Stimulated activated CD4-positive, alpha-beta T cell treated with anti-CD3 and anti-CD28 coated beads, Interleukin-12 subunit alpha, Interleukin-12 subunit beta, amount 100 ng/mL, for 24 hours (primary cell): ENCODE data around the gene BLVRA.
"Not testable (repeated sequence)": the region's sequence is repeated elsewhere in the genome, so short reads cannot be mapped to it uniquely, and the experiment has no call there.

Experiments used
- DNase-seq, 2 experiments: peaks; one replicate each; pipeline ENCODE4 v3.0.0-alpha.2; 2020; ENCODE audit warnings: low read depth in 2 of 2

BLVRA gene

GRCh38 chr7:43808410-43808809 is 49.9 kb downstream of the BLVRA start:
- DNase-seq = no peak

- peak in 1 of 2 experiments; percentile 45 for DNase-seq
Observed at GRCh38 chr7:43810195-43810941, 51.9 kb downstream of the BLVRA start.

GRCh38 chr7:43815373-43815772 is 56.9 kb downstream of the BLVRA start:
- DNase-seq = no peak

- not testable (repeated sequence) for DNase-seq
Observed at GRCh38 chr7:43816046-43816797, 57.7 kb downstream of the BLVRA start.

GRCh38 chr7:43823425-43823824 is 64.9 kb downstream of the BLVRA start:
- DNase-seq = not testable (repeated sequence)

GRCh38 chr7:43823941-43824340 is 65.5 kb downstream of the BLVRA start:
- no peak for DNase-seq

- not testable (repeated sequence) for DNase-seq
Observed at GRCh38 chr7:43824513-43824912, 66.0 kb downstream of the BLVRA start.

- DNase-seq = no peak
Observed at GRCh38 chr7:43824963-43825362, 66.5 kb downstream of the BLVRA start.

- DNase-seq = no peak
Observed at GRCh38 chr7:43825391-43825808, 66.9 kb downstream of the BLVRA start.

- DNase-seq = not testable (repeated sequence)
Observed at GRCh38 chr7:43830917-43831316, 72.4 kb downstream of the BLVRA start.

- DNase-seq = peak; percentile 19 to 21
Observed at GRCh38 chr7:43834463-43835251, 76.2 kb downstream of the BLVRA start.

- DNase-seq = no peak
Observed at GRCh38 chr7:43838201-43838658, 79.8 kb downstream of the BLVRA start.

- DNase-seq = no peak
Observed at GRCh38 chr7:43843296-43843695, 84.8 kb downstream of the BLVRA start.

GRCh38 chr7:43844257-43844656 is 85.8 kb downstream of the BLVRA start:
- DNase-seq = no peak

GRCh38 chr7:43844662-43845061 is 86.2 kb downstream of the BLVRA start:
- DNase-seq = no peak

- DNase-seq = no peak
Observed at GRCh38 chr7:43847496-43847895, 89.0 kb downstream of the BLVRA start.

GRCh38 chr7:43849047-43849446 is 90.6 kb downstream of the BLVRA start:
- no peak for DNase-seq

- no peak for DNase-seq
Observed at GRCh38 chr7:43850348-43851116, 92.1 kb downstream of the BLVRA start.

GRCh38 chr7:43851805-43852204 is 93.3 kb downstream of the BLVRA start:
- no peak for DNase-seq

- no peak for DNase-seq
Observed at GRCh38 chr7:43855176-43855575, 96.7 kb downstream of the BLVRA start.

GRCh38 chr7:43856316-43856715 is 97.8 kb downstream of the BLVRA start:
- no peak for DNase-seq
